Measurements from ENCODE around the gene TSHZ2.

Gene TSHZ2

DNA sequence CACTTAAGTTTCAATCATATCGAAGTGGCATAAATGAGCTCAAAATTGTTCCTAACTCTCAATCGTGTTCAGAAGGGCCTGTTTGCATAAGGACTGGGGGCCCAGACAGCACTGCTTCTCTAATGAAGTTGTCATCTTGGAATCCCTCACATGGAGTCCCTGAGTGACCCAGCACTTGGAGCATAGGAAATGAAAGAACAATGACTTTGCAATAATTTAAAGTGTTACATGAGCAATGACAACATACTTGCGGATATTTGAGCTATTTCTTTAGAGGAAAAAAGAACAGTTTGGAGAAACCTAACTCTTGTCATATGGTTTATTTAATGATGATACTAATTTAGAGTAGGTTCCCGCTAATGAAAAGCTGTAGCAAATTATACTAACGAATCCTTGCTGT is 239.9 kb downstream of the TSHZ2 start:
- DNase-seq, result no peak

DNA sequence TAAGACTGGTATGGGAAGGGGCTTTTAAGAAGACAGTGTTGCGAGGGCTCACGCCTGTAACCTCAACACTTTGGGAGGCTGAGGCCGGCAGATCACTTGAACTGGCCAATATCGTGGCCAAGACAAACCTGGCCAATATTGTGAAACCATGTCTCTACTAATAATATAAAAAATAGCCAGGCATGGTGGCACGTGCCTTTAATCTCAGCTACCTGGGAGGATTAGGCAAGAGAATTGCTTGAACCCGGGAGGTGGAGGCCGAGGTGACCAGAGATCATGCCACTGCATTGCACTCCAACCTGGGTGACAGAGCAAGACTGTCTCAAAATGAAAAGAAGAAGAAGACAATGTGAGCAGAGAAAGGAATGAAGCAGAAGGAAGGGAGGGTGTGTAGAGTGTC is 242.2 kb downstream of the TSHZ2 start:
- DNase-seq, result no peak

DNA sequence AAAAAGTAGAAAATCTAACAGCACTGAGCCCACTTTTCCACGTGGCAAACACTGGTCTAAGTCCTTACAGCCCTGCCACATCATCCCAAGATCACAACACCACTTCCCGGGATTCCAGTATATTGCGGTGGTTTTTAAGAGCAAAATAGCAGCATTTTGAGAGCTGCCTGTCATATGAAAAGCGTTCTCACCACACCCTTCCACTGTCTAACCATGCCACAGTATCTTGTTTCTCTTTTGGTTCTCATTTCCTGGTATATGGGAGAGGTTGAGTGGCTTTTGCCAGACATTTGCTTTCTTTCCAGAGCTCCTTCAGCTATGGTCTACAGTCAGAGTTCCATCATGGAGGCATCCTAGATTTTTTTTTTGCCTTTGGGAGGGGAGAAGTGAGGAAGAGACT is 243.0 kb downstream of the TSHZ2 start:
- no peak for DNase-seq

DNA sequence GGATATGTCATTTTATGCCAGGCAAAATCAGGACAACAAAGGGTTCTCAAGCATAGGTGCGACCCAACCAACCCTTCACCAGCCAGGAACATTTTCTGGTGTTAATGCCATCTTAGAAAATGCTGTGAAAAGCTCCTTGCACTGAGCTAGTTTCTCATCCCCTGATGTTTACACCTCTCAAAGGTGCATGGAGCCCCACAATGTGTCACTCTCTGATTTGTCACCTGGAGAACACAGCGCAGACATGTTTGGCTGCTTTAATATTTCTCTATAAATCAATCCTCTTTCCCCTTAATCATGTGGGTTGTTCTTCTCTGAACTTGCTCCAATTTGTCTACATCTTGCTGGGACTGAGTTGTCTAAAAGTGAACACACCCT is 244.3 kb downstream of the TSHZ2 start:
- DNase-seq, result peak; percentile 16

DNA sequence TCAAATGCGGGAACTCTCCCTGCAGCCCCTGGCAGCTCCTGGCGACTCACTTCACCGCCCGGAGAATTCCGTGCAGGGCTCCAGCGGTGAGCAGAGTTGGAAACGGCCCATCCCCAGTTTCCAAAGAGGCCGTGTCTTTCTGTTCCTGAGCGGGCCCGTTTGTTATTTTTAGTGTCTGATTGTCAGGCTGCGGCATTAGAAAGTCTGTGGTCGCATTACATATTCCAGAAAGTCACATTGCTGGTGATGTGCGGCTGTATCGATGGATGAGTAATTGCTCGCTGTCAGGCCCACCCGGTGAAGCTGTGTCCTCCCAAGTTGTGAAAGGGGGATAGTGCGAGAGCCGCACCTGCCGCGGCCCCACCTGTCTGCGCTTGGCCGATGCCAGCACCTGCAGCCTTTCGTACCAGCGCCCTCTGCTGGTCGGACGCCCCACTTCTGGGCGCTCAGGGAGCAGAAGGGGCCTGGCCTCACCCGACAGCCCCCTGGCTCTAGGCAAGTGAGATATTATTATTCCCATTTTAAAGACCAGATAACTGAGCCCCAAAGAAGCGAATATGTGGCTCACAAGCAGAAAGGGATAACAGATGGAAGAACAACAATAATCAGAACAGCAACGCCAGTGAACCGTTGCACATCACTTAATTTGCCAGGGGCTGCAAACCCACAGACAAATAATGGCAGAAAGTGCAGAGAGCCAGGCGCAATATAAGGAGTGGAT is 244.9 kb downstream of the TSHZ2 start:
- peak; percentile 90 for DNase-seq

DNA sequence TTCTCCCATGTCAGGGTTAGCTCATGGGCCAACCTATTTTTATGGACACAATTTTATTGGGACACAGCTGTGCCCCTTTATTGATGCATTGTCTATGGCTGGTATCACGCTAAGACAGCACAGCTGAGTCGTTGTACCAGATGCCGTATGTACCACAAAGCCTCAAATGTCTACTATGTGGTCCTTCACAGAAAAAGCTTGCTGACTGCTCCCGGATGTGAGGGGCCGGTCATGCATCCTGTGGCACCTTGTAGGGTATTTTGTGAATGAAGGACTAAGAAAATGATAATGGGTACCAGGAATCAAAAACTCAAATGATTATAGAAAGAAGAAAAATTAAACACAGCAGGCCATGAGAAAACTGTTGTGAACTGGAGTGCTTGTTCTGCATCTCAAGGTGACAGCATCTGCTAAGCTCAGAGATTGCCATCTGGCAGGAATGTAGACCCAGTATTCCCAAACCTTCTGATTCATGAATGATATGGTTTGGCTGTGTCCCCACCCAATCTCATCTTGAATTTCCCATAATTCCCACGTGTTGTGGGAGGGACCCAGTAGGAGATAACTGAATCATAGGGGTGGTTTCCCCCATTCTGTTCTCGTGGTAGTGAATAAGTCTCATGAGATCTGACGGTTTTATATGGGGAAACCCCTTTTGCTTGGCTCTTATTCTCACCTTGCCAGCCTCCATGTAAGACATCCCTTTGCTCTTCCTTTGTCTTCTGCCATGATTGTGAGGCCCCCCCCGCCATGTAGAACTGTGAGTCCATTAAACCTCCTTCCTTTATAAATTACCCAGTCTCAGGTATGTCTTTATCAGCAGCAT is 248.5 kb downstream of the TSHZ2 start:
- no peak for DNase-seq

DNA sequence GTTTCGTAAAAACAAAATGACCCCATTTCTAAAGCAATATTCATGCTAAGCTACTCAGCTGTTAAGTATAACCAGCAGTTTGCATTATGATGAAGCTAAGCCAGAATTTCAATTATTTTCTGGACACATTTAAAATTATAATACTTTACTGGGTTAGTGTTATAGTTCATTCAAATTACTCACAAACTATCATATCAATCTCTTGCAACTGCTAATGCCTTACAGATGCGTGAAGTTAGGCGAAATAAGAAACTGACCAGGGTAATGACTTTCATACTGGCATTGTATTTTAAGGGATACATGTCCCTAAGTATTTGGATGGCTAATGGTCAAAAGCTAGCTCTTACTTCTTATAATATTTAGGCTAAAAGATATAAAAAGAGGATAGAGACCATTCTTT is 249.6 kb downstream of the TSHZ2 start:
- no peak for DNase-seq

DNA sequence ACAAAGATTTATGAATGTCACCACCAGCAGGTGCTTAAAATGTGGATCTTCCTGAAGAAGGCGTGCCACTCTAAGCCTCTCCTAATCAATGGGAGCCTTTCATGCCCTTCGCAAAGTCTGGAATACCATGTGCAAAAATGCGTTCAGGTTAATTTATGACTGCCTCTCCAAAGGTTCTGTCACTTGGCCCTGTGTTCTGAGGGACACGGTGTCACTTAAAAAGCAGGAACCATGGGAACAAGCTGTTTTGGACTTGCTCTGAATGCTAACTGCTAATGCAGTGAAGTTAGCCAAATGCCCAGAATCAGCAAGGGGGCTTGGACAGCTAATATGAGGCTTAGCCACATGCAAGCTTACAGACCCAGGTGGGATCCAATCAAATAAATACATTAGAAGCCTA is 250.3 kb downstream of the TSHZ2 start:
- no peak for DNase-seq

DNA sequence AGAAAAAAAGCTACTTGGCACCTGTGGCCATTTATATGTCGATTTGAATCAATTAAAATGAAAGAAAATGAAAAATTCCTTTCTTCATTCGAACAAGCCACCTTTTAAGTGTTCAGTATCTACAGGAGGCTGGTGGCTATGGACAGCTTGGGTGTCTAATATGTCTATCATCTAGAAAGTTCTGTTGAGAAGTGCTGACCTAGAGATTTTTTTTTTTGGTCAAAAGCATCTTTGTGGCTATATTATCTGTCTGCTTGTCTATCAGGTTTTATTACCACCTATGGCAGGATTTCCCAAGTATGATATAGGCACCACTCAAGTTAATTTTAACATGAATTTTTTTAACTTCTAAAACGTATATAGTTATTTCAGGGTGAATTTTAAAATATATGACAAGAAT is 250.8 kb downstream of the TSHZ2 start:
- DNase-seq, result no peak

DNA sequence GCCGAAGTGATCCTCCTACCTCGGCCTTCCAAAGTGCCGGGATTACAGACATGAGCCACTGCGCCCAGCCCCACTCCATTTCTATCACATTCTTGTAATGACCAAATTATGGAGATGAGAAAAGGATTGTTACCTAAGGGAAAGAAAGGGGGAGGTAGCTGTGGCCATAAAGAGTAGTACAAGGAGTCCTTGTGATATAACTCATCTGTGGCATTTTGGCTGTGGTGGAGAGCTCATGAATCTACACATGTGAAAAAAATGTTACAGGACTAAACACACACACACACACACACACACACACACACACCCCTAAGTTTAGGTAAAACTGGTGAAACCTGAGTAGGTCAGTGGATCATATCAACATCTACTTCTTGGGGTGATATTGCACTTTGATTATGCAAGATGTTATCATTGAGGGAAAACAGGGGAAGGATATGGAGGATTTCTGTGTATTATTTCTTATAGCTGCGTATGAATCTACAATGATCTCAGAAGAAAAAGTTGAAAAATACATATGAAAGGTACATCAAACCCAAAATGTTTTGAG is 251.5 kb downstream of the TSHZ2 start:
- DNase-seq, result no peak

DNA sequence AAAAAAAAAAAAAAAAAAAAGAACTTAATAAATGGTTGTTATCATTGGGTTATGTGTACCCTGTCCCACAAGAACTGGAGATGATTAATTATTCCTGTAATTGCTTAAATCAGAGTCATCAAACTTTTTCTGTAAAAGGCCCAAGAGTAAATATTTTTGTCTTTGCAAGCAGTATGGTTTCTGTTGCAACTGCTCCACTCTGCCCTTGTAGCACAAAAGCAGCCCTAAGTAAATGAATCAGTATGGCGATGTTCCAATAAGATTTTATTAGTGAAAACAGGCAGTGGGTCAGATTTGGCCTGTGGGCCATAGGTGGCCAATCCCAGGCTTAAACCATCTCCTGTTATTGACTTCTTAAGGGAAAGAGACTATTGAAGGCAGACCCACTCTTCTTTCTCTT is 252.7 kb downstream of the TSHZ2 start:
- DNase-seq, result no peak

DNA sequence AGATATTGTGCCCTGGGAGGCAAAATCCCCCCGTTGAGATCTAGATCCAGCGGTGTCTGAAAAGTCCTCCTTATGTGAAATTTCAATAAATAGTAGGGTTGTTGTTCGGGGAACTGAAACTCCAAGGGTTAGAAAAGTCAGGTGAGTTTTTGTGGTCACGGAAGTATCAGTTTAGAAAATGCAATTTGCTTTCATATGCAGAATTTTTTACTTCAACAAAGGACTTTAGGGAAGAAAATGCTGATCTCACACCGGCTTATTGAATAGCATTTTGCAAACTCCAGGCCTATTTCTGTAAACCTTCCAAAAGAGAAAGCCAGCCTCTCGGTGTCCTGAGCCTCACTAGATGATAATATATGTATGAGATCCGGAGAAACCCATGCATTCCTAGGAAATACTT is 254.7 kb downstream of the TSHZ2 start:
- no peak for DNase-seq

DNA sequence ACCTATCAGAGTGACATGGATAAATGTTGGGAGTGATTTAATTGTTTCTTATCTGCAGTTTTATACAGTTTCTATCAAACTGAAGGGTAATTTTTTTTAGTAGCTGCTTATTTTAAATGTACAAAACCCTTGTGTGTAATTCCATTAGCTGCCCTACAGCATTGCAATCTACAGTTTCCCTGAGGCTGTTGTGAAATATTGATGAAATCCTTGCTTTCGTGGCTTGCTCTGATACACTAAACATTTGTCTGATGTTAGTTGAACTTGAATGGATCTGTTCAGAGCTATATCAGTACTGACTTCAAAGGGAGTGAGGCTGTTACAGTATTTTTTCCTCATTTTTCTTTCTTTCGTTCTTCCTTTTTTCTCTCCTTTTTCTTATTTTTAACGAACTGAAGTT is 255.4 kb downstream of the TSHZ2 start:
- no peak for DNase-seq

DNA sequence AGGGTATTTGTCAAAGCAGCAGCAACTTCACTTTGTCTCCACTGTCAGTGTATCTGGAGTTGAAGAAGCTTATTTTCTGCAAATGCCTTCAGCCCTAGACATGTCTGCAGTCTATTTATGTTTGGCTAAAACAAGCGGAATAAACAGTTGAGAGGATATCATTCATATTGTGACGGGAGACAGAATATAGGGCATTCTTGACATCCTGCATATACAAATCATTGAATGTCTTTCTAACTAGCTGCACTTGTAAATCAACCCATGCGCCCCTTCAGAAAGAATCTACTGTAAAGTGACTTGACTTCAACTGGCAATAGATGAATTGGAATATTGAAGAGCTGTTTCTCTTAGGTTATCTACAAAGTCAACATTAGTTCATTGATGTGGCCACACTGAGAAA is 258.9 kb downstream of the TSHZ2 start:
- DNase-seq, result no peak

DNA sequence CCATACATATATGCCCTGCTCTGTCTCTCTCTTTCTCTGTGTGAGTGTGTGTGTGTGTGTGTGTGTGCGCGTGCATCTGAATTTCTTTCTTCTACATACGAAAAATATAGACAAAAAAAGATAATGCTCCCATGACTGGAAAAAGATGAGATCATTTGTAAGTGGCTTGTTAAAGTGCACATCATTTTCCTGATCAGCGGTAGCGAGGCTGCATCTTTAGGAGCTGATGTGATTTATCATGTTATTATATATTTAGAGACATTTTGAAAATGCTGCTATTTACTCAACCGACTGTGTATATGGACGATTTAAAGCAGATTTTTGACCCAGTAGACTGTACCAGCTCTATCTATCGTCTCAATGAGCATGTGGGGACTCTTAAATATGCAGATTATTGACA is 265.3 kb downstream of the TSHZ2 start:
- DNase-seq, result no peak

DNA sequence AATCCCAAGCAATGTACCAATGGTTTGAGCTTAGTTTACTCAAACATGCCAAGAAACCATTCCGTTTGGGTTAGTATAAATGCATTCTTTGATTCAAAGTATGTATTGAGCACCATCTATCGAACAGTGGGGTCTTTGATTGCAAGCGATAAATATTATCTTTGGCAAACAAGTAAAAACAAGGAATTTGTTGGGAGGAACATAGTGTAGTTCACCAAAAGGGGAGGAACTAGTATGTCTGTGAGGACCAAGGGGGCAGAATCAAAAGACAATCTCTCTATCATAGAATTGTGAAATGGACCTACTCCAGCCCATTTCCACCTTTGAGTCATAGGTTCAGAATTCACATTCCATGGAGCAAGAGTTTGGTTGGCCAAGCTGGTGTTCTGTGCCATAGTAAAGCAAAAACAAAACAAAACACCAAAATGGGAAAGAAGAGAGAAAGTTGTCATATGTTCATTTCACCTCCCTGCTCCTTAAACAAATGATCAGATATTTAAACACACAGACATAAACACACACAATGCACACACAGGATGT is 266.0 kb downstream of the TSHZ2 start:
- no peak for DNase-seq

DNA sequence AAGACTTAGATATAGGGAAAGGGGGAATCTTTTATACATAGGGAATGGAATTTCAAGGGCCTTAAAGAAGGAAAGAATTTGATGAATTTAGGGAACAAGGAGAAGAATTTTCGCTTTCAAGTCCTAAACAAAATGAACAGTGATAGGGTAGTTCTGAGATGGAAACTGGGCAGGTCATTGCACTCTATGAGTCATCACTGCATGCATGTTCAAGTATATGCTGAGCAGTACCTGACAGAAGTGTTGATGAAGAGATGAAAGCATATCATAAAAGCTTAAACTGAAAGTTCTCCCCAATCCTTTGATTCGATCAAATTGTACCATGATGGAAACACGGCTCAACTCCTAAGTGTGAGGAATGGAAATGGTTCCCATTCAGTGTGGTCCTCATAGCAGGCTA is 271.0 kb downstream of the TSHZ2 start:
- DNase-seq, result no peak

DNA sequence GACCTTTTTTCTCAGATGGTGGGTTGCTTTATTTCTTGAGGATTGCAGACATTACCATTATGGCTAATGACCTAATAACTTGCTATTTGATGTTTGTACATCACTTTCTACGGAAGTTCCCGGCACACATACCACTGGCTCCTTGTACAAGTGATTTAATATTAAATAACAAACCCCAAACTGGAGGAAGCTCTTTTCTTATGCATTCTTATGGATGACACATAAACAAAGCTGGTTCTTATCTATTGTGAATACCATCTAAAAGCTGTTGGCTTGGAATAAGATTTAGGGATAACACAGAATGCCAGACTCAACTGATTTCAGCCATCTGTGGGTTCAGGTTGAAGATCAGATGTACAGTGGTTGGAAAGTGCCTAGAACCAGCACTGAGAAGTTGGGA is 272.6 kb downstream of the TSHZ2 start:
- no peak for DNase-seq

DNA sequence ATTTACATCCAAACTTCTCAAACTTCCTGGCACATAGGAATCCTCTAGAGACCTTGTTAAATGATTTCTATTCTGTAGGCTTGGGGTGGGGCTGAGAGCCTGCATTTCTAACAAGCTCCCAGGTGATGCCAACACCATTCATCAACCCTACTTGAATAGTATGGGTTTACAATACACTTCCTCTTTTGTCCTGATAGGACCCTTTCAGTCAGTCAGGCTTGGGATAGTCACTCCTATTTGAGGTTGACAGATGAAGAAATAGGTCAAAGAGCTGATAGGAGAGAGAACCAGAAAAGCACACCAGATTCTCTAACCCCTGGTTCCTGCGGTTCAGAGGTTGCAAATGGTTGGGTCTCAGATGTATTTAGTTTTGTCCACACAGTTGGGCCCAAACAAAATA is 273.4 kb downstream of the TSHZ2 start:
- DNase-seq, result no peak

DNA sequence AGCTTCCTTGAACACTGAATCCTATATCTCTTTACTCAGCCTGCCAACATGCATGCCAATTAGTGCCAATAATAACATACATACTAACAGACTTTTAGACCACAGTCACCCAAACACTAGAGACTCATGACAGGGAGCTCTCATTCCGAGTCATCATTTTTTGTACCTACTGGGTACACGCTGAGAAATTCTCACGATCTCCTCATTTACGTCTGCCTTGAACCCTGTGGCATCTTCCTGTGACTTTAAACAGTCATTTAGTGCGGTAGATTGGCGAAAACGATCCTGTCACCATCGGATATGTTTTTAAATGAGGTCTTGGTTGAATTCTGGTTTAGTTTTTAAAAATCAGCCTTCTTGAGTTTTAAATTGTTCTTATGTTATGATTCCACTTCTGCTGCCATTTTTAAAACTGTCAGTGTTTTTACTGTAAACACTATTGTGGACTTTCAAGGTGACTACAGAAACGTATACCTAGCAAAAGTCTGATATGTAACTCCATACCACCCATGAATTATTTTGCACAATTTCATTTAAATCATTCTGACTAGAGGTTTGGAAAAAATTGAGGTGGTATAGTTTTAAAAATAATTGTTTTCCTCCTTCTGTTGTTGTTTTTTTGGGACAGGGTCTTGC is 275.4 kb downstream of the TSHZ2 start:
- DNase-seq, result no peak

DNA sequence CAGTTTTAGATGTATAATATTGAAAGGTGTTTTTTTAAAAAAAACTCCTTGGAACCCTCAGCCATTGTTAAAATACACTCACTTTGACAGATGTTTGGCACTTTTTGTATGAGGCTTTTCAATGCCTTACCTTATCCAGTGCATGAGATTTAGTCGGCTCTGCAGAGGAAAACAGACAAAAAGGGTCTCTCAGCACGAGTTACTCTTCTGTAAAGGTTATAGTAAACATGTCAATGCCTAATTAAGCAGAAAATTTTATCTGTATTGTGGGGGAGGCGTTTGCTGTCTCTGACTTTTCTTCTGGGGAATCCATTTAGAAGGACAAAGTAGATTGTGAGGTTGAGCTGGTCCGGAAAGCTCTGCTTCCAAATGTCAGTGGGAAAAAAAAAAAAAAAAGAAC is 278.3 kb downstream of the TSHZ2 start:
- no peak for DNase-seq

DNA sequence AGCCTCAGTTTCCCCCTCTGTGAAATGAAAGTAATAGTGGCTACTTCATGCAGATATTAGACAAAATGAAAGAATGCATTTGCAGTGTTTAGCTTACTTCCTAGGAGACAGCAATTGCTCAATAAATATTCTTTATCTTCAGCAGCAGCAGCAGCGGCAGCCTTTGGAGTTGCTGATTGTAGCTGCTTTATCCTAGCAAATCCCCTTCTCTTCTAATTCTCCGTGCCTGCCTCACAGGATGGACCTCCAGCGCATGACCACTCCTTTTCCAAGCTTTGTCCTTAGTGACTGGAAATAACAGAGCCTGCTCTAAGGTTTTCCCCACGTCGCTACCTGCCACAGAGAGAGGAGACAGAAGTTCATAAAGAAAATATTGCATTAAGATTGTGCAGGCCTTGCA is 279.8 kb downstream of the TSHZ2 start:
- no peak for DNase-seq

DNA sequence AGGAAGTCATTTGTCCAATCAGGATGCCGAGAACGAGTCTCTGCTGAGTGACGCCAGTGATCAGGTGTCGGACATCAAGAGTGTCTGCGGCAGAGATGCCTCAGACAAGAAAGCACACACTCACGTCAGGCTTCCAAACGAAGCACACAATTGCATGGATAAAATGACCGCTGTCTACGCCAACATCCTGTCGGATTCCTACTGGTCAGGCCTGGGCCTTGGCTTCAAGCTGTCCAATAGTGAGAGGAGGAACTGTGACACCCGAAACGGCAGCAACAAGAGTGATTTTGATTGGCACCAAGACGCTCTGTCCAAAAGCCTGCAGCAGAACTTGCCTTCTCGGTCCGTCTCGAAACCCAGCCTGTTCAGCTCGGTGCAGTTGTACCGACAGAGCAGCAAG is 281.5 kb downstream of the TSHZ2 start:
- no peak for DNase-seq

Measured in CD4-positive, alpha-beta T cell treated with Interleukin-17A for 4 hours (primary cell).